Measurements from ENCODE around the gene MST1R. TPM values are rescaled to one million over a fixed set of nuclear protein-coding genes. Genes with fewer than 3 reads are reported as not detected.
A peak's percentile ranks its signal among the peaks of the same experiment; 100 is the strongest.

The MST1R gene
- total and polyA plus RNA-seq, 5 experiments from 2014 or later = 0.19 to 1.0 (median 0.67) TPM; not detected in 1

- Mint-ChIP-seq H3K27me3 (no peaks in the 10 kb centered on the region), H3K4me1 (peaks cover 2 to 5% (median 2%) of the 10 kb centered on the region in 4 donors), H3K9me3 (no peaks in the 10 kb centered on the region)
Observed at GRCh38 chr3:49841806-49842205, 61.9 kb downstream of the MST1R start.

GRCh38 chr3:49841126-49841696 is 62.5 kb downstream of the MST1R start:
- POLR2A ChIA-PET = interaction anchor here (10.4 kb wide), 1 partner anchor 36 kb away, joined by 116 read pairs; the partner anchor contains the start of gene INKA1
- H3K36me3 Mint-ChIP-seq = peaks cover 0 to 2% (median 0%) of the 10 kb centered on the region in 3 donors
- ATAC-seq (no peak), DNase-seq (no peak)
- H3K4me3 Mint-ChIP-seq = no peak overlapping the region
- H3K9me3 Mint-ChIP-seq = no peaks in the 10 kb centered on the region
- peak overlapping the region in 2 of 10 donors; percentile 15 to 32 for H3K27ac Mint-ChIP-seq
- H3K4me1 Mint-ChIP-seq = peaks cover 2 to 5% (median 2%) of the 10 kb centered on the region in 4 donors
- H3K27me3 Mint-ChIP-seq = no peaks in the 10 kb centered on the region

More at GRCh38 chr3:49841806-49842205, 61.9 kb downstream of the MST1R start:
- DNase-seq (no peak), ATAC-seq (no peak)
- Mint-ChIP-seq H3K36me3 (peaks cover 0 to 2% (median 0%) of the 10 kb centered on the region in 3 donors), H3K27ac (no peak overlapping the region), H3K4me3 (no peak overlapping the region)
- POLR2A ChIA-PET = interaction anchor here (10.4 kb wide), 1 partner anchor 37 kb away, joined by 116 read pairs; the partner anchor contains the start of gene INKA1

- Mint-ChIP-seq H3K27ac (peak overlapping the region in 1 of 10 donors; percentile 36), H3K4me1 (peaks cover 2 to 5% (median 2%) of the 10 kb centered on the region in 4 donors), H3K9me3 (no peaks in the 10 kb centered on the region), H3K36me3 (peaks cover 0 to 2% (median 0%) of the 10 kb centered on the region in 3 donors), H3K27me3 (no peaks in the 10 kb centered on the region), H3K4me3 (no peak overlapping the region)
- POLR2A ChIA-PET = interaction anchor here (10.4 kb wide), 1 partner anchor 36 kb away, joined by 116 read pairs; the partner anchor contains the start of gene INKA1
- DNase-seq (no peak), ATAC-seq (no peak)
Observed at GRCh38 chr3:49840388-49840787, 63.3 kb downstream of the MST1R start.

GRCh38 chr3:49839193-49839809 is 64.4 kb downstream of the MST1R start:
- Mint-ChIP-seq H3K4me1 (peaks cover 2 to 5% (median 2%) of the 10 kb centered on the region in 4 donors), H3K36me3 (peaks cover 0 to under 1% (median 0%) of the 10 kb centered on the region in 3 donors), H3K9me3 (no peaks in the 10 kb centered on the region), H3K27ac (no peak overlapping the region), H3K4me3 (peak overlapping the region in 1 of 10 donors; percentile 25), H3K27me3 (no peaks in the 10 kb centered on the region)
- peak; percentile 68 to 90 (median 80) for DNase-seq
- POLR2A ChIA-PET = interaction anchor here (0.5 to 10.4 kb wide), 6 partner anchors 24 to 1540 kb away, joined by 3 to 116 read pairs (median 3); partner anchors contain the start of genes AMIGO3 and INKA1
- peak; percentile 99 for ATAC-seq

Other genes starting within 250 kb of the MST1R start
- gene APEH, start 229.5 kb downstream of the MST1R start, total RNA-seq = 100 to 1,000 TPM; 137 to 139 TPM
- 100 to 1,000 TPM; 105 to 131 (median 114) TPM for gene APEH, start 229.5 kb downstream of the MST1R start, polyA plus RNA-seq
- gene MST1, start 214.4 kb downstream of the MST1R start, total RNA-seq = 10 to 100 TPM; 13.3 to 13.7 TPM
- gene MST1, start 214.4 kb downstream of the MST1R start, polyA plus RNA-seq = 1 to 10 TPM in 1 of 3 donors, under 1 TPM in 2; 0.29 to 1.1 (median 0.74) TPM
- 10 to 100 TPM; 66.4 to 70.0 TPM for gene RNF123, start 214.3 kb downstream of the MST1R start, total RNA-seq
- gene RNF123, start 214.3 kb downstream of the MST1R start, polyA plus RNA-seq = 10 to 100 TPM in 2 of 3 donors, 1 to 10 TPM in 1; 8.8 to 20.4 (median 10.5) TPM
- 1 to 10 TPM; 1.0 to 1.1 TPM for gene AMIGO3, start 184.2 kb downstream of the MST1R start, total RNA-seq
- gene AMIGO3, start 184.2 kb downstream of the MST1R start, polyA plus RNA-seq = 1 to 10 TPM; 1.2 to 1.5 (median 1.2) TPM
- 10 to 100 TPM; 21.6 to 22.2 TPM for gene GMPPB, start 179.9 kb downstream of the MST1R start, total RNA-seq
- gene GMPPB, start 179.9 kb downstream of the MST1R start, polyA plus RNA-seq = 10 to 100 TPM in 2 of 3 donors, 1 to 10 TPM in 1; 7.5 to 14.8 (median 12.3) TPM
- 10 to 100 TPM; 49.9 to 53.4 TPM for gene IP6K1, start 117.3 kb downstream of the MST1R start, total RNA-seq
- 10 to 100 TPM; 11.7 to 26.0 (median 17.4) TPM for gene IP6K1, start 117.3 kb downstream of the MST1R start, polyA plus RNA-seq
- not detected for gene CDHR4, start 104.0 kb downstream of the MST1R start, total RNA-seq
- gene CDHR4, start 104.0 kb downstream of the MST1R start, polyA plus RNA-seq = not detected
- 1 to 10 TPM; 1.8 to 4.4 TPM for gene INKA1, start 100.6 kb downstream of the MST1R start, total RNA-seq
- 1 to 10 TPM in 1 of 3 donors, under 1 TPM in 2; 0.33 to 3.5 (median 0.44) TPM for gene INKA1, start 100.6 kb downstream of the MST1R start, polyA plus RNA-seq
- gene UBA7, start 89.9 kb downstream of the MST1R start, total RNA-seq = 100 to 1,000 TPM; 326 to 331 TPM
- gene UBA7, start 89.9 kb downstream of the MST1R start, polyA plus RNA-seq = 10 to 100 TPM; 30.9 to 43.8 (median 33.5) TPM
- gene TRAIP, start 47.3 kb downstream of the MST1R start, total RNA-seq = 1 to 10 TPM; 4.3 to 5.8 TPM
- 1 to 10 TPM; 1.3 to 2.0 (median 1.7) TPM for gene TRAIP, start 47.3 kb downstream of the MST1R start, polyA plus RNA-seq
- not detected for gene CAMKV, start 34.0 kb downstream of the MST1R start, total RNA-seq
- gene CAMKV, start 34.0 kb downstream of the MST1R start, polyA plus RNA-seq = not detected
- 10 to 100 TPM in 1 of 2 experiments, 1 to 10 TPM in 1; 9.0 to 10.1 TPM for gene MON1A, start 25.9 kb upstream of the MST1R start, total RNA-seq
- 10 to 100 TPM; 12.2 to 21.0 (median 13.7) TPM for gene MON1A, start 25.9 kb upstream of the MST1R start, polyA plus RNA-seq
- gene RBM6, start 36.3 kb upstream of the MST1R start, total RNA-seq = 100 to 1,000 TPM; 189 to 197 TPM
- gene RBM6, start 36.3 kb upstream of the MST1R start, polyA plus RNA-seq = 10 to 100 TPM; 29.9 to 46.5 (median 31.7) TPM
- 100 to 1,000 TPM; 387 to 402 TPM for gene RBM5, start 185.0 kb upstream of the MST1R start, total RNA-seq
- gene RBM5, start 185.0 kb upstream of the MST1R start, polyA plus RNA-seq = 10 to 100 TPM; 19.7 to 46.1 (median 35.0) TPM

Data from naive thymus-derived CD8-positive, alpha-beta T cell (primary cell).